K562 (cell line): ENCODE results near the gene NR2F1. TPM values are rescaled to one million over a fixed set of nuclear protein-coding genes. Genes with fewer than 3 reads are reported as not detected.
"Not testable (repeated sequence)": the region's sequence is repeated elsewhere in the genome, so short reads cannot be mapped to it uniquely, and the experiment has no call there.

Experiments used
- ATAC-seq: fragments of 200-7000 bp; cut with Tn5 transposase; 3 replicates; pipeline ENCODE4 v1.9.1; 2020; ENCODE audit warnings: moderate library complexity
- BruUV-seq: library from RNA; stranded (reverse); fragments of 400-500 nt; replicated peaks from 2 replicates; lab custom pipeline; 2021; lab: Mats Ljungman, UMichigan
- CTCF ChIA-PET: fragments of 300-600 bp; formaldehyde crosslinking; extraction: SDS; loops from one replicate; lab custom pipeline; 2021; ENCODE audit warnings: low intra/inter-chr PET ratio; lab: Yijun Ruan, JAX
- POLR2A ChIA-PET: fragments of 300-600, 350-650 bp; sonication (Branson Sonifier 250); formaldehyde crosslinking; extraction: SDS; loops from one replicate; lab custom pipeline; 2021; ENCODE audit warnings: antibody characterized with exemption, inconsistent platforms; lab: Yijun Ruan, JAX
- DNase-seq, 4 experiments: peaks; one replicate each; pipeline versions ENCODE4 v3.0.0 to v3.0.0-alpha.2; 2011 to 2018; ENCODE audit warnings: low spot score in 3 of 4, mixed read lengths in 3 of 4; ENCODE audit errors: extremely low read depth in 1 of 4
- FAIRE-seq: peaks from 2 replicates; lab custom pipeline; 2011; peaks lifted over from hg19 to GRCh38; lab: Jason Lieb, UNC
- H2AFZ ChIP-seq: 2 replicates; pipeline ENCODE4 v1.6.0; 2011; ENCODE audit warnings: low read depth, low read length, control low read depth, inconsistent platforms
- H3K27ac ChIP-seq: fragments of 200-600 bp; 3 replicates; pipeline ENCODE4 v1.8.0; 2011; ENCODE audit warnings: low read depth, mild to moderate bottlenecking, control low read depth, inconsistent platforms, low read length, moderate library complexity, mixed read lengths; ENCODE audit errors: extremely low read depth
- H3K27me3 ChIP-seq, 2 experiments: fragments of 300-600 bp in 1 of 2; 2 replicates in 1 of 2; 3 replicates in 1 of 2; pipeline versions ENCODE4 v1.6.0 to v1.8.0; 2011; ENCODE audit warnings: inconsistent platforms in 2 of 2, low read length in 2 of 2, mild to moderate bottlenecking in 1 of 2, mixed read lengths in 1 of 2, moderate library complexity in 1 of 2; ENCODE audit not compliant: control insufficient read depth in 2 of 2, insufficient read depth in 2 of 2
- H3K36me3 ChIP-seq: fragments of 300-600 bp; 3 replicates; pipeline ENCODE4 v1.8.0; 2011; ENCODE audit warnings: mild to moderate bottlenecking, low read length, inconsistent platforms; ENCODE audit not compliant: control insufficient read depth, insufficient read depth
- H3K4me1 ChIP-seq, 2 experiments: fragments of 200-600 bp in 1 of 2; replicated peaks in 1 of 2; 2 replicates in 1 of 2; 3 replicates in 1 of 2; pipeline versions ENCODE4 v1.5.1 to v1.8.0; 2011; ENCODE audit warnings: inconsistent platforms in 2 of 2, low read length in 2 of 2, mild to moderate bottlenecking in 1 of 2, mixed read lengths in 1 of 2, moderate library complexity in 1 of 2; ENCODE audit not compliant: control insufficient read depth in 2 of 2, insufficient read depth in 2 of 2
- H3K4me2 ChIP-seq: 2 replicates; pipeline ENCODE4 v1.6.1; 2011; ENCODE audit warnings: low read length, control low read depth, inconsistent platforms, mixed read lengths; ENCODE audit not compliant: insufficient read depth
- H3K4me3 ChIP-seq: fragments of 200-600 bp; sonication (generic), shearing (Covaris generic); 2 replicates; pipeline ENCODE4 v1.5.1; 2016; ENCODE audit warnings: control low read depth, inconsistent platforms
- H3K79me2 ChIP-seq: fragments of 200-600 bp; 3 replicates; pipeline ENCODE4 v1.8.0; 2011; ENCODE audit warnings: low read length, inconsistent platforms; ENCODE audit not compliant: control insufficient read depth, insufficient read depth
- H3K9ac ChIP-seq, 2 experiments: 2 replicates each; pipeline versions ENCODE4 v1.6.0 to v1.6.1; 2011; ENCODE audit warnings: low read depth in 2 of 2, low read length in 2 of 2, control low read depth in 1 of 2, inconsistent platforms in 1 of 2, mild to moderate bottlenecking in 1 of 2, mixed read lengths in 1 of 2; ENCODE audit not compliant: insufficient read depth in 1 of 2
- H3K9me1 ChIP-seq: one replicate; pipeline ENCODE4 v1.6.0; 2011; ENCODE audit warnings: inconsistent platforms, mild to moderate bottlenecking, low read length, moderate library complexity; ENCODE audit not compliant: control insufficient read depth, insufficient read depth
- H3K9me3 ChIP-seq: replicated peaks from 2 replicates; pipeline ENCODE4 v1.5.1; 2011; ENCODE audit warnings: low read depth, low read length, inconsistent platforms; ENCODE audit not compliant: control insufficient read depth, insufficient read depth
- H4K20me1 ChIP-seq: replicated peaks from 2 replicates; pipeline ENCODE4 v1.6.1; 2011; ENCODE audit warnings: low read length, inconsistent platforms, mixed read lengths; ENCODE audit not compliant: control insufficient read depth, insufficient read depth
- HDAC2 ChIP-seq: fragments of 450-650 bp; IDR thresholded peaks from 2 replicates; pipeline ENCODE4 v1.6.1; 2016; ENCODE audit warnings: mild to moderate bottlenecking
- PHB ChIP-seq: fragments of 250-450 bp; sonication (Bioruptor Pico); IDR thresholded peaks from 2 replicates; pipeline ENCODE4 v1.5.0; 2021
- STAG1 ChIP-seq: sonication (generic); formaldehyde crosslinking; IDR thresholded peaks from 2 replicates; pipeline ENCODE4 v1.5.0; 2020; ENCODE audit warnings: missing genetic modification reagents, borderline replicate concordance
- TOE1 ChIP-seq, 2 experiments: fragments of 450-650 bp in 1 of 2; sonication (generic) in 1 of 2; formaldehyde crosslinking in 1 of 2; IDR thresholded peaks; 2 replicates each; pipeline versions ENCODE4 v1.7.1 to v1.8.0; 2016 to 2022; ENCODE audit warnings: borderline replicate concordance in 2 of 2, mild to moderate bottlenecking in 2 of 2, antibody characterized with exemption in 1 of 2, inconsistent platforms in 1 of 2, low read depth in 1 of 2, missing genetic modification reagents in 1 of 2, moderate library complexity in 1 of 2
- WGBS: fragments of 100-300 bp; shearing (Covaris generic); methylation state at CpG from one replicate; pipeline ENCODE4 v1.1.6; 2016; ENCODE audit warnings: low coverage, mixed read lengths; ENCODE audit not compliant: insufficient coverage; ENCODE audit errors: missing lambda C conversion rate; 5-methylcytosine and 5-hydroxymethylcytosine counted together
- in situ Hi-C: fragments of 300-500 bp; cut with MboI; formaldehyde crosslinking; loops from 4 replicates; pipeline ENCODE4 v1.15.0; 2018; ENCODE audit warnings: inconsistent platforms, mixed read lengths
- intact Hi-C: fragments of 100-400 bp; cut with micrococcal nuclease; formaldehyde crosslinking; loops from 2 replicates; pipeline ENCODE4 v1.14.2; 2022
- polyA plus RNA-seq, 8 experiments: library from polyadenylated mRNA; depleted of rRNA in 4 of 8; stranded (reverse) in 5 of 8; unstranded in 3 of 8; fragments of >200 nt; fragmentation: Nextera tagmentation in 2 of 8; fragmentation: Illumina TruSeq in 1 of 8; extraction: Ambion mirVana in 2 of 8; extraction: Trizol in 1 of 8; gene quantifications; 2 replicates each; pipeline versions ENCODE4 v1.2.1 to v1.2.3, GENCODE V29; 2011 to 2014; ENCODE audit warnings: inconsistent platforms in 1 of 8, missing spikeins in 1 of 8
- total RNA-seq, 7 experiments: library from RNA; depleted of rRNA in 6 of 7; stranded (reverse); fragments of >200 nt in 6 of 7; fragmentation: Illumina TruSeq in 2 of 7; extraction: Trizol in 2 of 7; gene quantifications; 2 replicates each; pipeline versions ENCODE4 v1.2.1 to v1.2.3, GENCODE V29; 2011 to 2021; ENCODE audit warnings: low replicate concordance in 1 of 7

NR2F1 gene
- total and polyA plus RNA-seq, 9 of the 15 experiments (the other 6 are each of a cell fraction or from before 2014, with no cell fraction given) = 0.18 TPM; not detected in 8

DNA sequence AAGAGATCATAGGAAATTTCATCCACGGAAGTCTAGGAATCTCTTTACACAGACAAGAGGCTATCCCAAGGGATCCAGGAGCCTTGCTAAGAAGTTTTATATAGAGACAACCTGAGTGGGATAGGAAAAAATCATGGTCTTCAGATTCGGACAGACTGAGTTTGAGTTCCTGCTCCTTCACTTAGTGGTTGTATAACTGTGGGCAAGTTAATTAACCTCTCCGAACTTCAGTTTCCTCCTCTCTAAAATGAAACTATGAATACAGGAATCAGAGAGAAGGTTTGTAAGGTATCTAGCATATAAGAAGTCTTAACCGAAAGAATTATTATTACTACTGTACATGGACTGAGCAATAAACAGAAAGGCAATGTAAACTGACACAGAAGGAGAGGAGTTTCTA, 37.1 kb upstream of the NR2F1 start (continued):
- TF ChIP-seq TOE1 (IDR thresholded peaks at IDR 0.05; ENCODE audit: borderline replicate concordance) (no peak), TOE1 (CRISPR knock-in tag; IDR thresholded peaks at IDR 0.05; ENCODE audit: borderline replicate concordance, low read depth) (no peak), STAG1 (no peak), HDAC2 (no peak), PHB (no peak)

DNA sequence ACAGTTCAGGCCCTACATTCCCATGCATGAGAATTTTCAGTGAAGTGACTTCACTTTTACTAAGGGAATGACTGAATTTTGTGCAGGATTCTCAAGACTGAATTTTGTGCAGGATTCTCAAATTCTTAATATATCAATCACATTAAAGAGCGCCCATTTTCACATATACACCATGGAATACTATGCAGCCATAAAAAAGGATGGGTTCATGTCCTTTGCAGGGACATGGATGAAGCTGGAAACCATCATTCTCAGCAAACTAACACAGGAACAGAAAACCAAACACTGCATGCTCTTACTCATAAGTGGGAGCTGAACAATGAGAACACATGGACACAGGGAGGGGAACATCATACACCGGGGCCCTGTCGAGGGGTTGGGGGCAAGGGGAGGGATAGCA, 33.4 kb upstream of the NR2F1 start:
- H3K27me3 ChIP-seq, POLR2A ChIA-PET, H3K4me3 ChIP-seq, ATAC-seq, H3K36me3 ChIP-seq, FAIRE-seq, H3K79me2 ChIP-seq, H3K9me3 ChIP-seq, H2AFZ ChIP-seq, H3K27ac ChIP-seq, H3K4me1 ChIP-seq, H3K9ac ChIP-seq, DNase-seq, intact Hi-C loops, H3K9me1 ChIP-seq, BruUV-seq, in situ Hi-C loops, H4K20me1 ChIP-seq, CTCF ChIA-PET, H3K4me2 ChIP-seq: not testable (repeated sequence)
- 4% methylated on average over 3 of the region's 3 CpGs for WGBS
